Measurements from ENCODE around the gene SND1.

Gene SND1

GRCh38 chr7:128132426-128133069 lies 480.6 kb downstream of the SND1 start:
- no peak for DNase-seq
- Histone ChIP-seq H3K27me3 (replicated peaks; ENCODE audit: insufficient read depth, low read length) (no peaks in the 10 kb centered on the region), H3K4me3 (ENCODE audit: low read length) (no peak overlapping the region), H3K9me2 (replicated peaks; ENCODE audit: insufficient read depth, low read length) (no peaks in the 10 kb centered on the region), H4K20me1 (ENCODE audit: insufficient read depth, low read length) (no peaks in the 10 kb centered on the region), H3F3A (ENCODE audit: insufficient read depth, low read length) (no peaks in the 10 kb centered on the region), H3K9me3 (replicated peaks; ENCODE audit: insufficient read depth, low read length) (no peaks in the 10 kb centered on the region), H3K36me3 (replicated peaks; ENCODE audit: insufficient read depth, low read length) (no peaks in the 10 kb centered on the region), H3K4me1 (ENCODE audit: low read length) (0 out of 2 replicates have a peak, but pooled peaks cover 8% of the 10 kb centered on the region), H3K27ac (ENCODE audit: low read length) (no peak overlapping the region), H3K4me2 (ENCODE audit: low read depth, low read length) (no peak overlapping the region), H3K9ac (ENCODE audit: low read length) (no peak overlapping the region), H2AFZ (ENCODE audit: low read length) (no peak overlapping the region), H3K79me2 (ENCODE audit: low read length) (no peaks in the 10 kb centered on the region)
- TF ChIP-seq EZH2 (optimal IDR thresholded peaks at IDR 0.05; ENCODE audit: low read depth, low read length) (no peak), CTCF (IDR thresholded peaks at IDR 0.05; ENCODE audit: low read length) (no peak), EZH2phosphoT487 (IDR thresholded peaks at IDR 0.05; ENCODE audit: low read length) (no peak)

DNA sequence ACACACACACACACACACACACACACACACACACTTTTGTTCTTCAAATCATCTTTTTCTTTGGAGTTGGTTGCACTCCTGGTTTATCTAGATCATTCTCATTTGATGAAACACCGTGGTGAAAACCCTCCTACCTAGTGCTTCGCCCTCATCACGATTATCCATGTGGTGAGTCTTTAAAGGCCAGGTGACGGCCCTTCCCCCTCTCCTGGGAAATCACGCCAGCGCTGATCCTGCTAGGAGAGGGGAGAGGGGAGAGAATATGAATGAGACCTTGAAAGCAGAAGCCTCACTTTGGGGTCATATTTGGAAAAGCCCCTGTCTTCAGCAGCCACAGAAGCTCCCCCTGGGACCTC lies 483.1 kb downstream of the SND1 start:
- Histone ChIP-seq H3K4me1 (ENCODE audit: low read length) (0 out of 2 replicates have a peak, but pooled peaks cover 8% of the 10 kb centered on the region), H3K9ac (ENCODE audit: low read length) (peak overlapping the region; percentile 48; the same call in 1 of the 2 replicates), H3K4me3 (ENCODE audit: low read length) (peak overlapping the region; percentile 79), H3K4me2 (ENCODE audit: low read depth, low read length) (peak overlapping the region; percentile 95), H3K27me3 (replicated peaks; ENCODE audit: insufficient read depth, low read length) (no peaks in the 10 kb centered on the region), H3K27ac (ENCODE audit: low read length) (no peak overlapping the region), H4K20me1 (ENCODE audit: insufficient read depth, low read length) (no peaks in the 10 kb centered on the region), H3K79me2 (ENCODE audit: low read length) (no peaks in the 10 kb centered on the region), H3F3A (ENCODE audit: insufficient read depth, low read length) (no peaks in the 10 kb centered on the region), H3K9me2 (replicated peaks; ENCODE audit: insufficient read depth, low read length) (no peaks in the 10 kb centered on the region), H2AFZ (ENCODE audit: low read length) (peak overlapping the region; percentile 97), H3K9me3 (replicated peaks; ENCODE audit: insufficient read depth, low read length) (no peaks in the 10 kb centered on the region), H3K36me3 (replicated peaks; ENCODE audit: insufficient read depth, low read length) (no peaks in the 10 kb centered on the region)
- no peak for TF ChIP-seq EZH2 (optimal IDR thresholded peaks at IDR 0.05; ENCODE audit: low read depth, low read length)
- no peak for TF ChIP-seq EZH2phosphoT487 (IDR thresholded peaks at IDR 0.05; ENCODE audit: low read length)
- no peak for TF ChIP-seq CTCF (IDR thresholded peaks at IDR 0.05; ENCODE audit: low read length)
- DNase-seq = no peak

- Histone ChIP-seq H3K9ac (ENCODE audit: low read length) (peak overlapping the region; percentile 52; the same call in 1 of the 2 replicates), H3K9me2 (replicated peaks; ENCODE audit: insufficient read depth, low read length) (no peaks in the 10 kb centered on the region), H2AFZ (ENCODE audit: low read length) (peak overlapping the region; percentile 98), H3K4me1 (ENCODE audit: low read length) (0 out of 2 replicates have a peak, but pooled peaks cover 8% of the 10 kb centered on the region), H3K9me3 (replicated peaks; ENCODE audit: insufficient read depth, low read length) (no peaks in the 10 kb centered on the region), H3F3A (ENCODE audit: insufficient read depth, low read length) (no peaks in the 10 kb centered on the region), H4K20me1 (ENCODE audit: insufficient read depth, low read length) (no peaks in the 10 kb centered on the region), H3K27ac (ENCODE audit: low read length) (no peak overlapping the region), H3K27me3 (replicated peaks; ENCODE audit: insufficient read depth, low read length) (no peaks in the 10 kb centered on the region), H3K36me3 (replicated peaks; ENCODE audit: insufficient read depth, low read length) (no peaks in the 10 kb centered on the region), H3K79me2 (ENCODE audit: low read length) (no peaks in the 10 kb centered on the region), H3K4me2 (ENCODE audit: low read depth, low read length) (peak overlapping the region; percentile 95), H3K4me3 (ENCODE audit: low read length) (peak overlapping the region; percentile 79)
- TF ChIP-seq EZH2 (optimal IDR thresholded peaks at IDR 0.05; ENCODE audit: low read depth, low read length) (no peak), EZH2phosphoT487 (IDR thresholded peaks at IDR 0.05; ENCODE audit: low read length) (no peak), CTCF (IDR thresholded peaks at IDR 0.05; ENCODE audit: low read length) (peak; percentile 65)
- DNase-seq = peak; percentile 64
These were observed 483.7 kb downstream of the SND1 start for GRCh38 chr7:128135515-128136214.

All from MM.1S (cell line).